ENCODE results near the gene S100PBP.

S100PBP gene

GRCh38 chr1:32818804-32819541, 1.5 kb downstream of the S100PBP start:
- DNase-seq (ENCODE audit: extremely low read depth in 1 of 2, low read depth in 1 of 2): no peak

- DNase-seq (ENCODE audit: extremely low read depth in 1 of 2, low read depth in 1 of 2): no peak
Measured at GRCh38 chr1:32825181-32825580, 7.7 kb downstream of the S100PBP start.

GRCh38 chr1:32828341-32828740, 10.9 kb downstream of the S100PBP start:
- no peak for DNase-seq (ENCODE audit: extremely low read depth in 1 of 2, low read depth in 1 of 2)

- no peak for DNase-seq (ENCODE audit: extremely low read depth in 1 of 2, low read depth in 1 of 2)
Measured at GRCh38 chr1:32830092-32830852, 12.8 kb downstream of the S100PBP start.

GRCh38 chr1:32831878-32832277, 14.4 kb downstream of the S100PBP start:
- no peak for DNase-seq (ENCODE audit: extremely low read depth in 1 of 2, low read depth in 1 of 2)

GRCh38 chr1:32848354-32849063, 31.1 kb downstream of the S100PBP start:
- DNase-seq (ENCODE audit: extremely low read depth in 1 of 2, low read depth in 1 of 2): no peak

- no peak for DNase-seq (ENCODE audit: extremely low read depth in 1 of 2, low read depth in 1 of 2)
Measured at GRCh38 chr1:32855861-32856617, 38.6 kb downstream of the S100PBP start.

- DNase-seq (ENCODE audit: extremely low read depth in 1 of 2, low read depth in 1 of 2): no peak
Measured at GRCh38 chr1:32858136-32858535, 40.7 kb downstream of the S100PBP start.

GRCh38 chr1:32858791-32859190, 41.3 kb downstream of the S100PBP start:
- no peak for DNase-seq (ENCODE audit: extremely low read depth in 1 of 2, low read depth in 1 of 2)

GRCh38 chr1:32859915-32860314, 42.5 kb downstream of the S100PBP start:
- DNase-seq (ENCODE audit: extremely low read depth in 1 of 2, low read depth in 1 of 2): no peak

GRCh38 chr1:32860566-32860965, 43.1 kb downstream of the S100PBP start:
- DNase-seq (ENCODE audit: extremely low read depth in 1 of 2, low read depth in 1 of 2): no peak

GRCh38 chr1:32861904-32862695, 44.6 kb downstream of the S100PBP start:
- no peak for DNase-seq (ENCODE audit: extremely low read depth in 1 of 2, low read depth in 1 of 2)

- DNase-seq (ENCODE audit: extremely low read depth in 1 of 2, low read depth in 1 of 2): no peak
Measured at GRCh38 chr1:32863218-32863880, 45.9 kb downstream of the S100PBP start.

- DNase-seq (ENCODE audit: extremely low read depth in 1 of 2, low read depth in 1 of 2): no peak
Measured at GRCh38 chr1:32863881-32864245, 46.4 kb downstream of the S100PBP start.

- no peak for DNase-seq (ENCODE audit: extremely low read depth in 1 of 2, low read depth in 1 of 2)
Measured at GRCh38 chr1:32864375-32865019, 47.0 kb downstream of the S100PBP start.

- DNase-seq (ENCODE audit: extremely low read depth in 1 of 2, low read depth in 1 of 2): no peak
Measured at GRCh38 chr1:32865639-32866405, 48.4 kb downstream of the S100PBP start.

- DNase-seq (ENCODE audit: extremely low read depth in 1 of 2, low read depth in 1 of 2): no peak
Measured at GRCh38 chr1:32867151-32867550, 49.7 kb downstream of the S100PBP start.

- no peak for DNase-seq (ENCODE audit: extremely low read depth in 1 of 2, low read depth in 1 of 2)
Measured at GRCh38 chr1:32867671-32868070, 50.2 kb downstream of the S100PBP start.
